NB4 (cell line): Measurements from ENCODE around the gene AIDA.
"Not testable (repeated sequence)": the region's sequence is repeated elsewhere in the genome, so short reads cannot be mapped to it uniquely, and the experiment has no call there.

Experiments used
- DNase-seq: peaks from one replicate; pipeline ENCODE4 v3.0.0; 2010; ENCODE audit warnings: low read depth
- H3K4me3 ChIP-seq: one replicate; pipeline ENCODE4 v1.5.1; 2011; ENCODE audit warnings: mild to moderate bottlenecking, low read depth, low read length, moderate library complexity
- MYC ChIP-seq: IDR thresholded peaks from 2 replicates; pipeline ENCODE4 v1.6.1; 2011; ENCODE audit warnings: low read depth, low read length
- POLR2A ChIP-seq: IDR thresholded peaks from 2 replicates; pipeline ENCODE4 v1.6.1; 2011; ENCODE audit warnings: mild to moderate bottlenecking; ENCODE audit not compliant: insufficient read length; ENCODE audit errors: extremely low read depth
- TF ChIP-seq, protein P1 (sequence below): IDR thresholded peaks from one replicate; pipeline ENCODE4 v1.5.1; 2012; ENCODE audit warnings: low read depth, low read length
- TF ChIP-seq, protein P2 (sequence below): IDR thresholded peaks from 2 replicates; pipeline ENCODE4 v1.6.1; 2011; ENCODE audit warnings: low read depth, low read length

AIDA gene

DNA sequence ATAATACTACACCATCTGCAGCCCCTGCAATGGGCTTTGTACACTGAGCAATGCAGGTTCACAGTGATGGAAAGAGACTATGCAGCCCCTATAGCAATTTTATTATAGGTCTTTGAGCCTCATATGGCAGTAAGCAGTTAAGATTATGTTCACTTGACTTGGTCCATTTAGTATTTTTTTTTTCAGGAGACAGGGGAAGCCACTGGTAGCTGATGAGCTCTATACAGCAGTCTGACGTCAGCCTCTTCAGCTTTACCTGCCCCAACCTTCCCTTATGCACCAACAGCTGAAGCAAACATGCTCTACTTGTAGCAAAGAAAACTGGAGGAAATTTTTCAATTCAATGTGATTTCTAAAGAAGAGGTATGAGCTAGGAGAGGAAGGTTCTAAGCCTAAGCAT is 32.2 kb downstream of the AIDA start:
- no peak overlapping the region for H3K4me3 ChIP-seq
- no peak for DNase-seq
- TF ChIP-seq POLR2A (no peak), MYC (no peak)
- TF ChIP-seq, protein P1, sequence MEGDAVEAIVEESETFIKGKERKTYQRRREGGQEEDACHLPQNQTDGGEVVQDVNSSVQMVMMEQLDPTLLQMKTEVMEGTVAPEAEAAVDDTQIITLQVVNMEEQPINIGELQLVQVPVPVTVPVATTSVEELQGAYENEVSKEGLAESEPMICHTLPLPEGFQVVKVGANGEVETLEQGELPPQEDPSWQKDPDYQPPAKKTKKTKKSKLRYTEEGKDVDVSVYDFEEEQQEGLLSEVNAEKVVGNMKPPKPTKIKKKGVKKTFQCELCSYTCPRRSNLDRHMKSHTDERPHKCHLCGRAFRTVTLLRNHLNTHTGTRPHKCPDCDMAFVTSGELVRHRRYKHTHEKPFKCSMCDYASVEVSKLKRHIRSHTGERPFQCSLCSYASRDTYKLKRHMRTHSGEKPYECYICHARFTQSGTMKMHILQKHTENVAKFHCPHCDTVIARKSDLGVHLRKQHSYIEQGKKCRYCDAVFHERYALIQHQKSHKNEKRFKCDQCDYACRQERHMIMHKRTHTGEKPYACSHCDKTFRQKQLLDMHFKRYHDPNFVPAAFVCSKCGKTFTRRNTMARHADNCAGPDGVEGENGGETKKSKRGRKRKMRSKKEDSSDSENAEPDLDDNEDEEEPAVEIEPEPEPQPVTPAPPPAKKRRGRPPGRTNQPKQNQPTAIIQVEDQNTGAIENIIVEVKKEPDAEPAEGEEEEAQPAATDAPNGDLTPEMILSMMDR, result no peak
- TF ChIP-seq, protein P2, sequence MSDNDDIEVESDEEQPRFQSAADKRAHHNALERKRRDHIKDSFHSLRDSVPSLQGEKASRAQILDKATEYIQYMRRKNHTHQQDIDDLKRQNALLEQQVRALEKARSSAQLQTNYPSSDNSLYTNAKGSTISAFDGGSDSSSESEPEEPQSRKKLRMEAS, result no peak

- DNase-seq, result no peak
- H3K4me3 ChIP-seq, result no peak overlapping the region
- TF ChIP-seq, protein P2, result no peak
Measured at GRCh38 chr1:222670110-222670509, 42.2 kb downstream of the AIDA start.

GRCh38 chr1:222669107-222669506 is 43.2 kb downstream of the AIDA start:
- DNase-seq, H3K4me3 ChIP-seq: not testable (repeated sequence)

- not testable (repeated sequence) for H3K4me3 ChIP-seq, DNase-seq
Measured at GRCh38 chr1:222668184-222668583, 44.1 kb downstream of the AIDA start.

DNA sequence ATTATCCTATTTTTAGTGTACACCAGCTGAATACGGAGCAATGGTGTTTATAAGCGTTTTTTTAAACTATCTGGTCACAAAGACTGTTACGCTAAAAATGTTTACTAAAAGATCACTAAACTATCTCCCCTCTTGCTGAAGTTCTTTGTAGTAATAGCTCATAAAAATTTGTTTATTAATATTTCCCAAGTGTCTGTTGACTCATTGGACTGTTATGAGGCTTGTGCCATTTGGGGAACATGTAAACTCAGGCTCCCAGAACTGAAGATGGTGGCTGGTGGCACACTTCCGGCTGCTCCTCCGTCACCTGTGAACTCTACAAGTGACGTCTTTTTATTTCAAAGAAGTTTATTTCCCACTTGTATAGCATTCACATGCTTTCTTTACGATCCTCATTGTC is 46.3 kb downstream of the AIDA start:
- TF ChIP-seq POLR2A (no peak), MYC (no peak)
- TF ChIP-seq, protein P1, result no peak
- TF ChIP-seq, protein P2, result no peak
- H3K4me3 ChIP-seq, result no peak overlapping the region
- no peak for DNase-seq

DNA sequence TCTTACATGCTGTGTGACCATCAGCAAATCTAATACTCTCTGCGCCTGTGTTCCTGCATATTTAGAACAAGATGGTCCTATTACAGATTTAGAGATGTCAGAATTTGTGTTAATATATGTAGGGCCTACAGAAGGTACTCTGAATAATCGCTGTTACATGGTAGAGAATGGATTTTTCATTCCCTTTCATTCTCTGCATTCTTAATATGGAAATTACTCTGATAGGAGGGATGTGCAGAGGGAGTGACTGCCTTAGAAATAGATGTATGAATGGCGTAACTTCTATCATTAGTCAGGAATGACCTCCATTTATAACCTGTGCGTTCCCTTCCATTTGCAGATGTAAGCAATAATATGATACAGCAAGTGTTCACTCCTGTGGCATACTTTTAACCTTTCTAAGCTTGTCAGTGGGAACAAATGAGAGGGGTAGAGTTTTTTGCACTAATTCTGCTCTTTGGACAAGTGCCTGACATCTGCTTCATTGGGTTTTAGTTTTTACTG is 48.8 kb downstream of the AIDA start:
- TF ChIP-seq POLR2A (no peak), MYC (no peak)
- TF ChIP-seq, protein P2, result no peak
- TF ChIP-seq, protein P1, result no peak
- DNase-seq, result no peak

GRCh38 chr1:222657899-222658298 is 54.4 kb downstream of the AIDA start:
- TF ChIP-seq MYC (no peak), POLR2A (no peak)
- DNase-seq, result no peak
- no peak overlapping the region for H3K4me3 ChIP-seq

More for the DNA sequence above, 48.8 kb downstream of the AIDA start:
- no peak overlapping the region for H3K4me3 ChIP-seq

DNA sequence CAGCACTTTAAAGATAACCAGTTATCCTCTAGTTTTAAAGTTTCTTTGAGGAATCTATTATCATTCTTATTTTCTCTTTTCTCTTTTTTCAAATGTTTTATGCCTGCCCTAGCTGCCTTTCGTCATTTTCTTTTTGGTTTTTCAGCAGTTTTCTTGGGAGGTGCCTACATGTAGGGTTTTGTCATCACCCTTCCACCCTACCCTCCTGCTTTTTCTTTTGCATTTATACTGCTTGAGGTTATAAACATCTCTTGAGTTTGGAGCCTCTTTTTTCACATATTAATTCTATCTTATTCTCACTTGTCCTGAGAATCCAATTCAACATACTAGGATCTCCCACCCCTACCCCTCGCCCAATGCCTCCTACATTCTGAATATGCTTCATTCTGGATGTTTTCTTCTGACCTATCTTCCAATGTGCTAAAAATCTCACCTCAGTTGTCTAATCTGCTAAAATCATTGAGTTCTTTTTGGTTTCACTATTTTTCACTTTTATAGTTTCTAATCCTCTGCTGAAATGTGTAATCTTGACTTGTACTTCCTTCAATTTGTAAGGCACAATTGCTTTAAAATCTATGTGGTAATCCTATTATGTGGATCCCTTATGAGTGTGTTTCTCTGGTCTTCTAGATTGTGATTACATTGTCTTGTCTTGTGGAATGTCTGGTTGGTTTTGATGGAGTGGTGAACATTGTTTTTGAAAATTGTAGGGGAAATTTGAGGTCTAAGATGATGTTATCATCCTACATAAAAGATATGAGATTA is 55.7 kb downstream of the AIDA start:
- TF ChIP-seq, protein P1, result no peak
- TF ChIP-seq MYC (no peak), POLR2A (no peak)
- TF ChIP-seq, protein P2, result no peak
- no peak overlapping the region for H3K4me3 ChIP-seq
- DNase-seq, result no peak
